ENCODE results near the gene TRABD2B.

DNA sequence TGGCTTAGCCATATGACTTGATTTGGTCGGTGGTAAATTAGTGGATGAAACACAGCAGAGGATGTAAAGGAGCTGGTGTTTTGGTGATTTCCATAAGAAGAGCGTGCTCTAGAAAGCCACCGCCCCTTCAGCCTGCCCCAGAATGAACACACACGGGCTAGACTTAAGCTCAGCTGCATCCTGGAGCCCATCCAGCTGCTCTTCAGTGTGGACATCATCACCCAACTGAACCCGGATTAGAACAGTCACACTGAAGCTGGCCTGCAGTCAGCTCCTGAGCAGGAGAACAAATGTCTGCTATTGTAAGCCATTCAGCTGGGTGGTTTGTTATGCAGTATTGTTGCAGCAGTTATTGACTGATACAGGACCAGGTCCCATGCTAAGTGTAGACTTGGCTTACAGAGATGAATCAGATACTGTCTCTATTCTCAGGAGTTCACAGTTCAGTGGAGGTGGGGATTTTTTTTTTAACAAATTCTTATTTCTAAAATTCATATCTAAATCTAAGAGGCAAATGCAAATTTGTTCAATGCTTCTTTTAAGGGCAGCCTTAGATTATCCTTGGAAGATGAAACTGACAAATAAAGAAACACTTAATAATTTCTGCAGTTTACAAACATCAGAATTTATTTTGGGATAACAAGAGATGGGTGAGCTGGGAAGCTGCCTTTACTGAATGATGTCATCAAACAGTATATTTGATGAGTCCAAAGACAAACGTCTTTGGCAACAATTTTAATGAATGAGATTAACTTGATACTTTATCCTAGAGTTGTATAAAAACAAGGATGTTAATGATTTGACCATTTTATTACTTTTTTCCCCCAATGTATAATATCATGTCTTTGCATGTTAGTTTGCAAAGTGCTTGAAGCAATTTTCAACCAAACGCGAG, 251.2 kb downstream of the TRABD2B start:
- no peak for TF ChIP-seq CTCF (IDR thresholded peaks at IDR 0.05; ENCODE audit: insufficient read depth, low read length, poor library complexity, severe bottlenecking)
- no peak for TF ChIP-seq EZH2phosphoT487 (conservative IDR thresholded peaks at IDR 0.05; ENCODE audit: low read length)
